Effector CD4-positive, alpha-beta T cell (primary cell): ENCODE results near the gene TTC9B.
"Not testable (repeated sequence)": the region's sequence is repeated elsewhere in the genome, so short reads cannot be mapped to it uniquely, and the experiment has no call there.

Experiments
- DNase-seq: peaks from one replicate; pipeline ENCODE4 v3.0.0-alpha.2; 2020

TTC9B gene

DNA sequence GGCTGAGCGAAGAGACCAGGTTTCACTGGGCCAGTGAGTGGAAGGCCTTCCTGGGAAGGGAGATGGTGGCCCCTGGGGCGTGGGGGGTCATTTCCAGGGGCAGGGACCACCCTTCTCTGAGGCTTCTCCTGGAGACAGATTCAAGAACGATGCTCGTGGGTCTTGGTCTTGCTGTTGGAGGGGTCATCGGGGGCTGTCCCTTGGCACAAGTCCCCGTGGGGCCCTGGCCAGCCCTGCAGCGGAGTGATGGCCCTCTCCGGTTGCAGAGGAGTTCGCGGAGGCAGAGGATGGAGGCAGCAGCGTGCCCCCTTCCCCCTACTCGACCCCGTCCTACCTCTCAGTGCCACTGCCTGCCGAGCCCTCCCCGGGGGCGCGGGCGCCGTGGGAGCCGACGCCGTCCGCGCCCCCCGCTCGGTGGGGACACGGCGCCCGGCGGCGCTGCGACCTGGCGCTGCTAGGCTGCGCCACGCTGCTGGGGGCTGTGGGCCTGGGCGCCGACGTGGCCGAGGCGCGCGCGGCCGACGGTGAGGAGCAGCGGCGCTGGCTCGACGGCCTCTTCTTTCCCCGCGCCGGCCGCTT lies 4.8 kb downstream of the TTC9B start:
- no peak for DNase-seq

- no peak for DNase-seq
Measured at GRCh38 chr19:40210889-40211288, 7.3 kb downstream of the TTC9B start.

DNA sequence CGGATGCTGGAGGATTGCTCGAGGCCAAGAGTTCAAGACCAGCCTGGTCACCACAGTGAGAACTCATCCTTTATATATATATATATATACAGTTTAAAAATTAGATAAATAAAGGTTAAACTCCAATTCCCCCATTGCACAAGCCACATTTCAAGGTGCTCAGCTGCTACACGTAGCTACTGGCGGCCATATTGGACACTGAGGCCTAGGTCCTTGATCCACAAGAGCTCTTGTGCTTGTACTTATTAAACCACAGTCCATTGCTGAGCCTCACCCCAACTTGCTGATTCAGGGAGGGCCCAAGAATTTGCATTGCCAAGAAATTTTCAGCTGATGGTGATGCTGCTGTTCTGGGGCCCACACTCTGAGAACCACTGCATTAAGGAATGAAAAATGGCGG lies 9.6 kb downstream of the TTC9B start:
- no peak for DNase-seq

DNA sequence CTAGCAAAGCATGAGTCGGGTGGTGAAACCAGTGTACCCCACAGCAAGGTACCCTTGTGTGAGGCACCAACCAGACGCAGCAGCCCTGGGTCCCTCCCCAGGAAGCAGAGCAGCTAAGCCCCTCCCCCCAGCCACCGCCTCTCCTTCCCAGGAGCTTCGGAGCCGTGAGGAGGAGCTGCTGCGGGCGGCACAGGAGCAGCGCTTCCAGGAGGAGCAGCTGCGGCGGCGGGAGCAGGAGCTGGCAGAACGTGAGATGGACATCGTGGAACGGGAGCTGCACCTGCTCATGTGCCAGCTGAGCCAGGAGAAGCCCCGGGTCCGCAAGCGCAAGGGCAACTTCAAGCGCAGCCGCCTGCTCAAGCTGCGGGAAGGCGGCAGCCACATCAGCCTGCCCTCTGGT lies 12.4 kb downstream of the TTC9B start:
- no peak for DNase-seq

GRCh38 chr19:40204381-40204780 lies 13.8 kb downstream of the TTC9B start:
- DNase-seq: no peak

- DNase-seq: no peak
Measured at GRCh38 chr19:40200341-40201099, 17.7 kb downstream of the TTC9B start.

DNA sequence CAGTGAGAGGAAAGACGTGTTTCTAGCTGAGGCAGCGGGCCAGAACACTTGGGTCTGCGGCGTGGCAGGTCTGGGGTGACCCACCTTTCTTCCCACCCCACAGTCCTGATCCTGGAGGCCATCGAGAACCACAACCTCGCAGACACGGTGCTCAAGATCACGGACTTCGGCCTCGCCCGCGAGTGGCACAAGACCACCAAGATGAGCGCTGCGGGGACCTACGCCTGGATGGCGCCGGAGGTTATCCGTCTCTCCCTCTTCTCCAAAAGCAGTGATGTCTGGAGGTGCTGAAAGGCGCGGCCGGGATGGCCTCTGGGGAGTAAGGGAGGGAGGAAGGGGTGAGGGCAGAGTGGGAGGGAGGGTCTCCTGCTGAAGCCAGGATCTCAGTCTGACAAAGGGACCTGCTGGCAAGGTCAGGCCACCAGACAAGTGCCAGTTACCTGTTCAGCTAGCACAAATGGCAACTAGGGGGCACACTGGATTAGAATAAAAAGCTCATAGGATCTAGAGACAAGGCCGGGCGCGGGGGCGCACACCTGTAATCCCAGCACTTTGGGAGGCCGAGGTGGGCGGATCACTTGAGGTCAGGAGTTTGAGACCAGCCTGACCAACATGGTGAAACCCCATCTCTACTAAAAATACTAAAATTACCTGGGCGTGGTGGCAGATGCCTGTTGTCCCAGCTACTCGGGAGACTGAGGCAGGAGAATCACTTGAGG lies 19.8 kb downstream of the TTC9B start:
- no peak for DNase-seq

DNA sequence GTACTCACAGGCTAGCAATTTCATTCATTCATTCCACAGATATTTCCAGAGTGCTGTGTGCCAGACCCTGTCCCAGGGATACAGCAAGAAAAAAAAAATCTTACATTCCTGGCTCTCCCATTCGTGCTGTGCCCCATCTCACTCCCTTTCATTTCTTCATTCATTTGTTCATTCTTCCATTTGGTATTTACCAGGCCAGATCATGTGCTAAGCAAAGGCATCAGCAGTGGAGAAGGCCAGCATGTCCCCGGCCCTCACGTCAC lies 24.7 kb downstream of the TTC9B start:
- DNase-seq: no peak

DNA sequence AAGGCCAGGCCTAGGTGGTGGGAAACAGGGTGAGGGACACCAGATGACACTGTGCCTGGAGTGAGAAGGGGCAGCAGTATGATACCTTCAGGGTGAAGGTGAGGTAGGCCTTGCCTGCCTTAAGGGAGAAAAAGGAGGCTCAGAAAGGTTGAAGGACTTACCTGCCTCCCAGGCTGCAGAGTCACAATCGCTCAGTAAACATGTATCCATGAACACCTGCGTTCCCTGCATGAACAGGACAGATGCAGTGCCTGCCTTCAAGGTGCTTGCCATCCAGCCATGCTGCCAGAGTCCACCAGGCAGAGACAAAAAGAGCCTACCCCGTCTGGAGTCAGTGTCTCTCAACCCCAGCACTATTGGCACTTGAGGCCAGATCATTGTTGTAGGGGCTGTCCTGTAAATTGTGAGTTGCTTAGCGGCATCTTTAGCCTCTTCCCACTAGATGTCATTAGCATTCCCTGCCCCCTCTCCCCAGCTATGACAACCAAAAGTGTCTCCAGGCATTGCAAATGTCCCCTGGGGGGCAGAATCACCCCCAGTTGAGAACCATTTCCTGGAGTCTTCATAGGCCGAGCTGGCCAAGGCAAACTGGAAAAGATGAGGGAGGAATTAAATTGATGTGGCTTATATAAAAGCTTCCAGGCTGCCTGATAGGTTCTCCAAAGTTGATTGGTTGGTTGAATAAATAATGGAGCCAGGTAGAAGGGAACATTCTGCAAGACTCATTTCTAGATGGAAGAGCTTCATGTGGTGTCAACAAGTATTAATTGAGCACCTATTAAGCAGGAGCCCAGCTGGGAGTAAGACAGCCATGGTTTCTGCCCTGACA lies 25.2 kb downstream of the TTC9B start:
- DNase-seq: no peak

DNA sequence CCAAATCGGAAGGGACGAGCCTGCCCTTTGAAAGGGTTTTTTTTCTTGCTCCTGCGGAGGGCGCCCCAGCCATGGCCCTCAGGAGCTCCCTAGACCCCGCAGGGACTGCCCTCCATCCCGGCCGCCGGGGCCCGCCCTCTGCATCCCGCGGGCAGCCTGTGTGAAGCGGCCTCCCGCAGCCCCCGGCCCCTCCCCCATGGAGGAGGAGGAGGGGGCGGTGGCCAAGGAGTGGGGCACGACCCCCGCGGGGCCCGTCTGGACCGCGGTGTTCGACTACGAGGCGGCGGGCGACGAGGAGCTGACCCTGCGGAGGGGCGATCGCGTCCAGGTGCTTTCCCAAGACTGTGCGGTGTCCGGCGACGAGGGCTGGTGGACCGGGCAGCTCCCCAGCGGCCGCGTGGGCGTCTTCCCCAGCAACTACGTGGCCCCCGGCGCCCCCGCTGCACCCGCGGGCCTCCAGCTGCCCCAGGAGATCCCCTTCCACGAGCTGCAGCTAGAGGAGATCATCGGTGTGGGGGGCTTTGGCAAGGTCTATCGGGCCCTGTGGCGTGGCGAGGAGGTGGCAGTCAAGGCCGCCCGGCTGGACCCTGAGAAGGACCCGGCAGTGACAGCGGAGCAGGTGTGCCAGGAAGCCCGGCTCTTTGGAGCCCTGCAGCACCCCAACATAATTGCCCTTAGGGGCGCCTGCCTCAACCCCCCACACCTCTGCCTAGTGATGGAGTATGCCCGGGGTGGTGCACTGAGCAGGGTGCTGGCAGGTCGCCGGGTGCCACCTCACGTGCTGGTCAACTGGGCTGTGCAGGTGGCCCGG lies 26.1 kb downstream of the TTC9B start:
- peak; percentile 8 for DNase-seq

DNA sequence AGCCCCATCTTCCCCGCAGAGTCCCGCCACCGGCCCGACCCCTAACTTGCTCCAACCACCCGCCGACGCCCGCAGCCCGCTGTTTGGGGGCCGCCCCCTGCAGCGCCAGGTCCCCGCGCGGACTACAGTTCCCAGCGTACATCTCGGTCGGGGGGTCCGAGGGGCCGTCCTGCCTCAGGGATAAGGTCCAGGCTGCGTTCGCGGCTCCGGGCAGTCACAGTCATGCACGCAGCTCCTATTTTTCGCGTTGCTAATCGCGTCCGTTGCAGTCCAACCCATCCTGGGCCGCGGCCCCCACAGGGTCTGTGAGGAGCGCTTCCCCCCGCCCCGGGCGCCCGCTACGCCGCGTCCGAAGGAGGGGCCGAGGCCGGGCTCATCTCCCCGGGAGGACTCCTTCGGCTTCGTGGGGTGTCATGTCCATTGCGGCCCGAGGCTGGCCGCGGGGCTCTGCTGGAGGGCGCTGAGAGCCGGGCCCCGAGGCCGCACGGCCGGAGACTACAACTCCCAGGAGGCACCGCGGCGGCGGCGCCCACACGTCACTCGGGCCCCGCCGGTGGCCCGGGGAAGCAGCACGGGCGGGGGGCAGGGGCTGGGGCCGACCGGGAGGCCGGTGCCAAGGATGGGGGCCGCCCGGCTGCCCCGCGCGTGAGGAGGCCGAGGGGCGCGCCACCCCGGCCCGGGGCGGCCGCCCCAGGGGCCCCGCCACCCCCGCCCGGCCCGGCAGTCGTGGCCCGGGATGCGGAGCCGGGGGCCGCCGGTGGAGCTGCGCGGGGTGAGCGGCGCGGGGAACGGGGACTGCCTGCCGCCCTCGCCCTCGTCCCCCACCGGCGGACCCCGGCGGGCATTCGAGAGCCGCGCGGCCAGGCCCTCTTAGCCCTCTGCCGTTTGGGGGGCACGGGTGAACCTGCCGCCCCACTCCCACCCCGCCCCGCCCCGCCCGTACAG lies 27.0 kb downstream of the TTC9B start, which contains the start of gene MAP3K10:
MAP3K10 (plus strand) TSS at position 536 of the 945 bp plus-strand sequence. CDS start 606 bp downstream, outside the sequence.
- DNase-seq: peak; percentile 65

- DNase-seq: no peak
Measured at GRCh38 chr19:40184273-40184672, 33.9 kb downstream of the TTC9B start.

DNA sequence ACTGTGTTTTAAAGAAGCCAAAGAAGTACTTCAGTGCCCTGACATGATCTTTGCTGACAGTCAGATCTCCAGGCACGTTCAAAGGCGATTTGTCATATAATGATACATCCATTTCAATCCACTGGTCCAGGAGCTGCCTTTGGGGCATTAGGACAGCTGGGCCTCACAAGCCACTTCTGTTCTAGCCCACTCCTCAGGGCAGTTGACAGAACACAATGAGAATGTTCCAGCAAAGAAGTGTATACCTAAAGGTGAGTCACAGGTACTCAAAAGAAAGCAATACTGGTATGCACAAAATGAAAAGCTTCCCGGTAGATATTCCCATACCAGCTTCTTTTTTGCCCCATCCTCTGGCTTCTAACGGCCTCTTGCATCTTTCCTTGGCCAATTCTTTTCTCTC lies 39.4 kb downstream of the TTC9B start:
- no peak for DNase-seq

DNA sequence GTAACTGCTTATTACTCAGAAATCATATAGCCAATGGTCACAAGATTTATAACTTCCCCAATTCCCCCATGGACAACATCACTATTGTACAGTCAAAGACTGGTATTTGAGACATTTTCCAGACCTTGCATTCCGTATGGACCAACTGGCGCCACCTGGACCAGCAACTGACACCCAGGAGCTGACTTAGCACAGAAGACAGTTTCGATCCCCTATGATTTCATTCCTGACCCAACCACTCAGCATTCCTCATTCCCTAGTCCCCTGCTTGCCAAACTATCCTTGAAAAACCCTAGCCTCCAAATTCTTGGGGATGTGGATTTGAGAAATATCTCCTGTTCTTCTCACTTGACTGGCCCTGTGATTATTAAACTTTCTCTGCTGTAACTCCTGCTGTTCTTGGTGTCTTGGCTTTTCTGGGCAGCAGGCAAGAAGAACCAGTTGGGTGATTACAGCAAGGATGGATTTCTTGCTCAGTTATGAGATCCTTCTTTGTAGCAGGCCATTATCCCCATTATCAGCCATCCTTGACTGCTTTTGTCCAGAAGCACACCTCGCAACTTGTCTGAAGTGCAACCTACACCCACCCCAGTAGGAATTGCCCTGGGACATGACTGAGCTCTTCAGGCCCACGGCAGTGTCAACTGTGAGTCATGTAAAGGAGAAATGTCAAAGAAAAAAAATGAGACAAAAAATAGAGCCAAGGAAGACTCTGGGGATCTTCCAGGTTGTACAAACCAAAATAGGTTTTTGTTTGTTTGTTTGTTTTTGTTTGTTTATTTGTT lies 40.7 kb downstream of the TTC9B start:
- DNase-seq: no peak

GRCh38 chr19:40175820-40176219 lies 42.4 kb downstream of the TTC9B start:
- no peak for DNase-seq

DNA sequence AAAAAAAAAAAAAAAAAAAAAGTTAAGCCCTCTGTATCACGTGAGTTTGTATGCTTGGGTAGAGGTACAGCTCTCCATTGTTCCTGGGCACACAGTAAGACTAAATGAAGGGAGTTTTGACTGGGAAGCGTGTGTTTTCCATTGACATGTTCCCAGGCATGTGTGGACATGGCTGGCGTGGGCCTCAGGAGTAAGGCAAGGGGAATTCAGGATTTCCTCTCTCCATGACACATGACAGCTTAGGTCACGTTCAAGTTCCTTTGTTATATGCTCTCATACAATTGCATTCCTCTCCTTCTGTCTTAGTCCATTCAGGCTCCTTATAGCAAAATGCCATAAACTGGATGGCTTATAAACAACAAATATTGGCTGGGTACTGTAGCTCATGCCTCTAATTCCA lies 44.1 kb downstream of the TTC9B start:
- DNase-seq: no peak

DNA sequence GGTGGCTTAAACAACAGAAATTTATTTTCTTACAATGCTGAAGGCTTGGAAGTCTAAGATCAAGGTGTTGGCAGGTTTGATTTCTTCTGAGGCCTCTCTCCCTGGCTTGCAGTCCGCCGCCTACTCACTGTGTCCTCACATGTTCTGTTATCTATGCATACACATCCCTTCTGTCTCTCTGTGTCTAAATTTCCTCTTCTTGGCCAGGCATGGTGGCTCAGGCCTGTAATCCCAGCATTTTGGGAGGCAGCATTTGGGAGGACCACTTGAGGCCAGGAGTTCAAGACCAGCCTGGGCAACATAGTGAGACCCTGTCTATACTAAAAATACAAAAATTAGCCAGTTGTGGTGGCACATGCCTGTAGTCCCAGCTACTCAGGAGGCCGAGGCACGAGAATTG lies 46.9 kb downstream of the TTC9B start:
- DNase-seq: not testable (repeated sequence)

DNA sequence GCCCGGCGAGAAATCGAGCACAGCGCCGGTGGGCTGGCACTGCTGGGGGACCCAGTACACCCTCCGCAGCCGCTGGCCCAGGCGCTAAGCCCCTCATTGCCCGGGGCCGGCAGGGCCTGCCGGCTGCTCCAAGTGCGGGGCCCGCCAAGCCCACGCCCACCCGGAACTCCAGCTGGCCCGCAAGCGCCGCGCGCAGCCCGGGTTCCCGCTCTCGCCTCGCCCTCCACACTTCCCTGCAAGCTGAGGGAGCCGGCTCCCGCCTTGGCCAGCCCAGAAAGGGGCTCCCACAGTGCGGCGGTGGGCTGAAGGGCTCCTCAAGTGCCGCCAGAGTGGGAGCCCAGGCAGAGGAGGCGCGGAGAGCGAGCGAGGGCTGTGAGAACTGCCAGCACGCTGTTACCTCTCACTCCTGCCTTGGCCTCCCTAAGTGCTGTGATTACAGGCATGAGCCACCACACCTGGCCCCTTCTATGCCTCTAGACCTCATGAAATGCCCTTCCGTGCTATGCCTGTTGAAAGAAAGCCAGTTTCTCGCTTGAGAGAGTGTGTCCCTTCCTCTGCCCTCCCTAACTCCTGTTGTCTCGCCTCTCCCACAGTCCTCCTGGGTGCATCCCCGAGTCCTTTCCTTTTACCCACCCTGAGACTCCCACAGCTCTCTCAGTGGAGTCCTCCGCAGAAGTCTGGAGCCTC lies 47.7 kb downstream of the TTC9B start:
- DNase-seq: not testable (repeated sequence)

- not testable (repeated sequence) for DNase-seq
Measured at GRCh38 chr19:40169482-40170302, 48.5 kb downstream of the TTC9B start.
